ENCODE measurements around the gene XG.
A peak's percentile ranks its signal among the peaks of the same experiment; 100 is the strongest.
"Not testable (repeated sequence)": the region's sequence is repeated elsewhere in the genome, so short reads cannot be mapped to it uniquely, and the experiment has no call there.

The XG gene, protein sequence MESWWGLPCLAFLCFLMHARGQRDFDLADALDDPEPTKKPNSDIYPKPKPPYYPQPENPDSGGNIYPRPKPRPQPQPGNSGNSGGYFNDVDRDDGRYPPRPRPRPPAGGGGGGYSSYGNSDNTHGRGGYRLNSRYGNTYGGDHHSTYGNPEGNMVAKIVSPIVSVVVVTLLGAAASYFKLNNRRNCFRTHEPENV

DNA sequence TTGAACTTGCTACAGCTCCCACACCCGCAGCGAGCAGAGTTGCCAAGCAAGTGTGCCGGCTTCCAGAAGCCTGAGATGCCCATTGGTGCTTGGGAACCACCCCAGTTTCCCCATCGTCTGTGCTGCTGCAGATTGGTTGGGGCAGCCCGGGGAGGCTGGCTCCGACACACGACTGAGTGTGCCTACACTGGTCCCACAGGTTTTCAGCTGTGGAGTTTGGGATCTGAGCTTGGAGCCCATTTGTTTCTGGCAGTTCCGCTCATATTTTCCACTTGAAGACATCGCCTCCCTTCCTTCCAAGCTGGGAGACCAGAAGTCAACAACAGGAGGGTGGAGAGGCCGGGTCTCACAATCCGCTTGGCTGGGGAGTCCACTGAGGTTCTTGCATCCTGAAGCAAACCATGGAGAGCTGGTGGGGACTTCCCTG is at the start of gene XG:
XG (plus strand) TSS at position 167 of the 427 bp plus-strand sequence; CDS start at position 402, 235 bp downstream.
- DNase-seq = not testable (repeated sequence)

- DNase-seq = no peak
Measured at GRCh38 chrX:2703991-2704369, 47.9 kb upstream of the XG start.

DNA sequence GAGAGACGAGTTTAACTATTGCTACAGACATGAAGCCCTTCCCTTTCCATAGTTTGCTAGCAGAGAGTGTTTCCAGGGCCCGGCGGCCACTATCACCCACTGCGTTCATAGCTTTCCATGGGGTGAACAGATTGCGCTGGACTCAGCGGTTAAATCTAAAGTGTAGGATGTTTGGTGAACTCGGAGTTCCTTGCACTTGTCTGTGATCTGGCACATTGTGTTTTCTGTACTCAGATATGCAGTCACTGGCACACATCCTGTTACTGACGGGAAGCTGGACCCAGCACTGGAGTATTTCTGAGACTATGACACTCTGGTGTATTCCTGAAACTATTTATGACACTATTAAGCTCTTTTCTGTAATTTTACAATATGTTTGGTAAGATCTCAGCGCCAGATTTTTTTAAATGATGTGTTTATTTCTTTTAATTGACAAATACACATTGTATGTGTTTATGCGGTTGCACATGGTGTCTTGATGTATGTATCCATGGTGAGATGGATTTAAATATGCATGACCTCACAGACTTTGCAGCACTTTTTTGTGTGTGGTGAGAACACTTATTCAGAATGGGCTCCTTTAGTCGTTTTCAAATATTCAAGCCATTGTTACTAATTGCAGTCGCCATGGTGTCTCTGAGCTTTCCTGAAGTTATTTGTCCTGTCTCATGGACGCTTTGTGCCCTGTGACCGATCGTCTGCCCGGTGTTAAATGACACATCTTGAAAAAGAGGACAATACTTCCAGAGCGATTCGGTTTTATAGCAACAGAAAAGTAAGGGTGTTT is 46.6 kb upstream of the XG start:
- DNase-seq = no peak

- peak; percentile 40 to 50 for DNase-seq
Measured at GRCh38 chrX:2707334-2707760, 44.5 kb upstream of the XG start.

DNA sequence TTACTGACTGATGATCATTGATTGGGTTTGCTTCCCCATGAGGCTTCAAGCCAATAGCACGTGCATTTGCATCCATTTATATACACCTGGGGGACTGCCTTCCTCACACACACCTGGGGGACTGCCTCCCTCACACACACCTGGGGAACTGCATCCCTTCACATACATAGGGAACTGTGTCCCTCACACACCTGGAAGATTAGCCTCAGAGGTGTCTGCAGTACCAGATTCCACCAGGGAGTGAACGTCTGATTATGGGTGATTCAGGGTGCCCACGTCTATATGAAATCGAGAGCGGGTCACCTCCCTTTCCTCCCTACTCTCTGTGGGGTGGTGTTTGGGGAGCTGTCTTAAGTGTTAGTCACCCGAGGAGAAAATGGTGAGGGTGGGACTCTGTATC is 43.8 kb upstream of the XG start:
- no peak for DNase-seq

GRCh38 chrX:2708592-2709188 is 43.1 kb upstream of the XG start:
- no peak for DNase-seq

GRCh38 chrX:2709556-2709955 is 42.3 kb upstream of the XG start:
- DNase-seq = no peak

- DNase-seq = peak; percentile 43 to 52
Measured at GRCh38 chrX:2710041-2710840, 41.6 kb upstream of the XG start.

GRCh38 chrX:2711441-2711840 is 40.4 kb upstream of the XG start:
- DNase-seq = no peak

GRCh38 chrX:2712428-2712827 is 39.4 kb upstream of the XG start:
- no peak for DNase-seq

DNA sequence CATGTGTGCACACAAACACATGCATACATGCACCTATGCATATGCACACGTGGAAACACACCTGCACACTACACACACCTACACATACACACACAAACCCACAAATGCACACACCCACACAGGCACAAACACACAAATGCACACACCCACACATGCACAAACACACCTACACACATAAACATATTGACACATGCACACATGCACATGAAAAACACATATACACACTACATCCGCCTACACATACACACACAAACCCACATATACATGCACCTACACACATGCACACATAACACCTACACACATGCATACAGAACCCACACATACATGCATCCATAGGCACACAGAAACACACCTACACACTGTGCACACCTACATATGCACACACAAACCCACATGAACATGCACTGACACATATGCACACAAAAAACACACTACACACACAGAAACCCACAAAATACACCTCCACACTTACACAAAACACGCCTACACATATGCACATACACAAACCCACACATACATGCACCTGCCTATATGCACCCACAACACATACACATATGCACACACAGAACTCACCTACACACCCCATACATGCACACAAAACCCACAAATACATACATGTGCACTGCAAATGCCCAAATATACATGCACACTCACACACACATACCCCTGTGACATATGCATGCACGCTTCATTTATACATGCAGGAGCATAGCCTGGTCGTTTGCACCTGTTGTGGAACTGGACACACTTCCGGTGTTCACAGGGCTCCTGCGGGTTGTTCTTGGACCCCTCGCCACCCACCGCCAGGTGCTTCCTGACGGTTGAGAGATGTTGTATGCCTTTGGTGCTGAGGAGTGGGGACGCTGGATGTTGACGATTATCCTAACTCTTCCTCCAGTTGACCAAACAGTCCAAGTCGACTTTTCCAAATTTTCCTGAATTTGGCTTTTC is 38.7 kb upstream of the XG start:
- DNase-seq = no peak

DNA sequence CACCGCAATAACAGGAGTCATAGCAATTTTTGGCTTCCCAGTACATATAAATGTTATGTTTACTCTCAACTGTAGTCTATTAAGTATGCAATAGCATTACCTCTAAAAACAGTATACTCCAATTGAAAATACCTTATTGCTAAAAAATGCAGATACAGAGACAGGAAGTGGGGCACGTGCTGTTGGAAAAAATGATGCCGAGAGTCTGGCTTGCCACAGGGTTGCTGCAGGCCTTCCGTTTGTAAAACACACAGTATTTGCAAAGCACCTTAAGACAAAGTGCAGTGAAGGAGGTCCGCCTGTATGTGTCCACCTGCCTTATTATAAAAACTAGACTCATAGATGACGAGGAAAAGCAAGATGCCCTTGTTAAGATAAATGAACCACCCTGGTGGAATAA is 37.3 kb upstream of the XG start:
- DNase-seq = peak in 1 of 2 experiments; percentile 34

- DNase-seq = no peak
Measured at GRCh38 chrX:2715066-2715600, 36.7 kb upstream of the XG start.

GRCh38 chrX:2717312-2717711 is 34.5 kb upstream of the XG start:
- no peak for DNase-seq

GRCh38 chrX:2718821-2719220 is 33.0 kb upstream of the XG start:
- no peak for DNase-seq

- DNase-seq = no peak
Measured at GRCh38 chrX:2719774-2720447, 31.9 kb upstream of the XG start.

DNA sequence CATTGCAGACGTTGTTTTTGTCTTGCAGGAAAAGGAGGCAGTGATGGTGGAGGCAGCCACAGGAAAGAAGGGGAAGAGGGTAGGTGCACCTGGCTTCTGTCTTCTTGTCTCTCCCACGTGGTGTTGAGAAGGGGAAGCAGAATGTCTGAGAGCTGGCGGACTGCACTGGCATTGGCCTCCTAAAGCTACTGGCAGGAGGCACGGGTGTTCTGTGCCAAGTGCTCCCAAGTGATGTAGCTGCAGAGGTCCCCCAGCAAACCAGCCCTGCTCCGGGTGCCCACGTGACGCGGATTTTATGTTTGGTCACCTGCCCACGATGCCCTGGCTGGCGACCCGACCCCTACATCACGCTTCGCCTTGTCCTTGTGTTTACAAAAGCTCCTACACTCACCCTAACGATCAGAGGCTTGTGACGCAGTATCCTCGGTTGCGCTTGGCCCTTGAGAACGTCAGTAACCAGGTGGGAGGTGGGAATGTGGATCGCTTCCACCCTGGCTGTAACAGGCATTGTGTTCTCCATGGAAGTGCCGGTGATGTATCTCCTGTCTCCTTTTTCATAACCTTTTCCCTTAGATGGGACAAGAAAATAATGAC is 28.5 kb upstream of the XG start:
- DNase-seq = no peak

- not testable (repeated sequence) for DNase-seq
Measured at GRCh38 chrX:2727264-2727663, 24.6 kb upstream of the XG start.

- DNase-seq = no peak
Measured at GRCh38 chrX:2732076-2732475, 19.8 kb upstream of the XG start.

- no peak for DNase-seq
Measured at GRCh38 chrX:2732649-2733048, 19.2 kb upstream of the XG start.

GRCh38 chrX:2733286-2733685 is 18.6 kb upstream of the XG start:
- no peak for DNase-seq
